Left ventricle myocardium inferior (tissue), 1 donor: ENCODE results near the gene NCAPG2. TPM values are rescaled to one million over a fixed set of nuclear protein-coding genes. Genes with fewer than 3 reads are reported as not detected.

ENCODE experiments used
- DNase-seq: peaks from one replicate; pipeline ENCODE4 v3.0.0-alpha.2; 2020
- H3K27ac ChIP-seq: fragments of 200-600 bp; replicated peaks from 2 replicates; pipeline ENCODE4 v1.8.0; 2021
- H3K27me3 ChIP-seq: fragments of 200-600 bp; 2 replicates; pipeline ENCODE4 v1.8.0; 2021; ENCODE audit warnings: low read depth
- H3K36me3 ChIP-seq: fragments of 200-600 bp; 2 replicates; pipeline ENCODE4 v1.8.0; 2021
- H3K4me1 ChIP-seq: fragments of 200-600 bp; 2 replicates; pipeline ENCODE4 v1.8.0; 2021
- H3K4me3 ChIP-seq: fragments of 200-600 bp; 2 replicates; pipeline ENCODE4 v1.8.0; 2021; ENCODE audit warnings: mild to moderate bottlenecking, moderate library complexity
- H3K9me3 ChIP-seq: fragments of 200-600 bp; replicated peaks from 2 replicates; pipeline ENCODE4 v1.8.0; 2021
- intact Hi-C: fragments of 100-400 bp; cut with micrococcal nuclease; formaldehyde crosslinking; loops from one replicate; pipeline ENCODE4 v1.11.0; 2022
- total RNA-seq: library from RNA; stranded (reverse); fragmentation: NEBNext Ultra II Directional; extraction: Animal tissue kit (Norgen Biotek cat#: 25700); gene quantifications from one replicate; pipeline ENCODE4 v1.2.1, GENCODE V29; 2021
- TF ChIP-seq, protein P1 (sequence below): fragments of 200-600 bp; IDR thresholded peaks from 2 replicates; pipeline ENCODE4 v1.8.0; 2021; ENCODE audit warnings: antibody characterized with exemption, mild to moderate bottlenecking, borderline replicate concordance
- donor health status: DM: no; HTN: yes; CAD: no; lungs with severe emphysema.

Gene NCAPG2
- total RNA-seq, 1 donor from 2014 or later: 3.7 TPM

DNA sequence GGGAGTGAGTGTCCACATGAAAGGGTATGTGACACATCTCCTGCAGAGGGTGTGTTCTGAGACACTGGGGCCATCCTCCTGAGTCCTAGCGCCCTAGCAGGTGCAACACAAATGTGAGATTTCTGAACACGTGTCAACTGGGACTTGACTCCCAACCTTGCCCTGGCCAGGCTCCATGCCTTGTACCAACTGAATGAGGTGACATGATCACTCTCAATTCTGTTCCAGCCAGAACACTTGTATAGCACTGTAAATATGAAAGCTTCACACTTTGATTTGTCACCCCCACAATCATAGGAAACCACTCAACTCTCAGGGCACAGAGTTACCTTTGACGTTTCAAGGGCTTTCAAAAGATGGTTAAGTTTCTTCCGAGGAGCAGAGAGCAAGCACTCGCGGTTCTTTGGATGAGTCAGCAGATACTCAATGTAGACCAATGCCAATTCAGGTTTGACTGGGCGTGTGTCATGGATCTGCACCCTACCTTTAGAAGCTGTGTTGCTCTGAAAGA lies 48.6 kb downstream of the NCAPG2 start:
- Histone ChIP-seq H3K27ac (no peak overlapping the region), H3K4me1 (no peaks in the 10 kb centered on the region), H3K36me3 (peaks cover 42% of the 10 kb centered on the region), H3K4me3 (no peak overlapping the region), H3K9me3 (no peaks in the 10 kb centered on the region), H3K27me3 (no peaks in the 10 kb centered on the region)
- DNase-seq: no peak
- intact Hi-C loops: no loop called here
- TF ChIP-seq, protein P1, sequence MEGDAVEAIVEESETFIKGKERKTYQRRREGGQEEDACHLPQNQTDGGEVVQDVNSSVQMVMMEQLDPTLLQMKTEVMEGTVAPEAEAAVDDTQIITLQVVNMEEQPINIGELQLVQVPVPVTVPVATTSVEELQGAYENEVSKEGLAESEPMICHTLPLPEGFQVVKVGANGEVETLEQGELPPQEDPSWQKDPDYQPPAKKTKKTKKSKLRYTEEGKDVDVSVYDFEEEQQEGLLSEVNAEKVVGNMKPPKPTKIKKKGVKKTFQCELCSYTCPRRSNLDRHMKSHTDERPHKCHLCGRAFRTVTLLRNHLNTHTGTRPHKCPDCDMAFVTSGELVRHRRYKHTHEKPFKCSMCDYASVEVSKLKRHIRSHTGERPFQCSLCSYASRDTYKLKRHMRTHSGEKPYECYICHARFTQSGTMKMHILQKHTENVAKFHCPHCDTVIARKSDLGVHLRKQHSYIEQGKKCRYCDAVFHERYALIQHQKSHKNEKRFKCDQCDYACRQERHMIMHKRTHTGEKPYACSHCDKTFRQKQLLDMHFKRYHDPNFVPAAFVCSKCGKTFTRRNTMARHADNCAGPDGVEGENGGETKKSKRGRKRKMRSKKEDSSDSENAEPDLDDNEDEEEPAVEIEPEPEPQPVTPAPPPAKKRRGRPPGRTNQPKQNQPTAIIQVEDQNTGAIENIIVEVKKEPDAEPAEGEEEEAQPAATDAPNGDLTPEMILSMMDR: no peak

DNA sequence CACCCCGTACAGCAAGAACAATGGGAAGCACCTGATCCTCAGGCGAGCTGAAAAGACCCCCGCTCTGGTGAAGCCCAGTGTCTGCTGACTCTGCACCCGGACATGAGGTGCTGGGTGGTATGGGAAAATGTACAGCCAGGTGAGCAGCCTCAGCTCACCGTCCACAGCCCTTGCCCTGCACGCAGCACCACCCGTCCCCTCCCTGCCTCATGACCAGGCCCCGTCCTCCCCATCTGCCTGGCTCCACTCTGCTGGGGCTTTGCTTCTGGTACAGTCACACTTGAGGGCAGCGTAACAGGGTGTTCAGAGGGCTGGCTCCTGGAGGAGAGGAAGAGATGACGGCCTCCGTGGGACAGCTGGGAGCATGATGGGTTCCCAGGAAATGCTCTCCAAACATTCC lies 49.1 kb downstream of the NCAPG2 start:
- H3K27me3 ChIP-seq: no peaks in the 10 kb centered on the region
- H3K27ac ChIP-seq: no peak overlapping the region
- no peaks in the 10 kb centered on the region for H3K4me1 ChIP-seq
- intact Hi-C loops: no loop called here
- TF ChIP-seq, protein P1: no peak
- no peak overlapping the region for H3K4me3 ChIP-seq
- DNase-seq: no peak
- peaks cover 46% of the 10 kb centered on the region for H3K36me3 ChIP-seq
- H3K9me3 ChIP-seq: no peaks in the 10 kb centered on the region

DNA sequence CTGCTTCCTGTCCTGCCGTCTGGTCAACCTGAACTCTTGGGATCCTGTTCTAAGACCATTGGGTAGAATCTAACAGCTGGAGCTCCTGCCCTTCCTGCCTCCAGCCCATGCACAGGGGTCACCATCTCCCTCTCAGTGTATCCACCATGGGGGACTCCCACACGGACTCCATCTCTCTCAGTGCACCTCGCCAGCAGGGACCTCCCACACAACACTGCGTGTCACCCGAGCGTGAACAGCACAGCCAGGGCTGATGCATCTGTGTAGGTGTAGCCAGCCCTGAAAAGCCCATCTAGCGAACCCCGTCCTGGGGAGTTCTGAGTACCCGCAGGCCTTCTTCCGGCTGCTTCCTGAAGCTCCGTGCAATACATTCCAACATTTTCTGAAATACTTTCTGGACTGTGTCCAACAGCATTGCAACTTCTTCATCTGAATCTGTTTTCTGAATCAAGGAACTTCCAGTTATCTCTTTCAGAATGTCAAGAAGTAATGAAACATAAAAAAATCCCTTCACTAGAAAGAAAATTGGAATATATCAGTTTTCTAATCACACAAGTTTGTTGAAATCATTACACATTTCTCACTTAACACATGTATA lies 52.5 kb downstream of the NCAPG2 start:
- H3K9me3 ChIP-seq: no peaks in the 10 kb centered on the region
- H3K4me1 ChIP-seq: no peaks in the 10 kb centered on the region
- intact Hi-C loops: no loop called here
- no peak overlapping the region for H3K4me3 ChIP-seq
- no peaks in the 10 kb centered on the region for H3K27me3 ChIP-seq
- no peak overlapping the region for H3K27ac ChIP-seq
- TF ChIP-seq, protein P1: no peak
- H3K36me3 ChIP-seq: peaks cover 45% of the 10 kb centered on the region
- no peak for DNase-seq

DNA sequence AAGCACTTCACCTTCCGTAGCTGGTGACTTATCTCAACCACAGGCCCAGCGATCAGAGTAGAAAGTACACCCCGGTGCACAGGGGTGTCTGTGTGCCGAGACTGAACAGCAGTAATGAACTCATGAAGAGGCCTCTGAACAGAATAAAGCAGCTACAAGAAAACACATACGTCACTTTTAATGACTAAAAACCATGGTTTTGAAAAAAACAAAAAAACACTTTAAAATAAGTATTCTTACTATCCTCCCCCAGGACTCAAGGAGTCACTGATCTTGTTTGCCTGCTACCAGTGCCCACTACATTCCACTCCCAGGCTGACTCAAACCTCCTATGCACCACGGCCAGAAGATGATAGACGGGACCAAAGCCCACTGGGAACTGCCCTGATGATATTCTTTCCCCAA lies 53.8 kb downstream of the NCAPG2 start:
- Histone ChIP-seq H3K9me3 (no peaks in the 10 kb centered on the region), H3K27me3 (no peaks in the 10 kb centered on the region), H3K4me1 (no peaks in the 10 kb centered on the region), H3K4me3 (no peak overlapping the region), H3K27ac (no peak overlapping the region), H3K36me3 (peaks cover 48% of the 10 kb centered on the region)
- no peak for DNase-seq
- intact Hi-C loops: no loop called here
- TF ChIP-seq, protein P1: no peak

DNA sequence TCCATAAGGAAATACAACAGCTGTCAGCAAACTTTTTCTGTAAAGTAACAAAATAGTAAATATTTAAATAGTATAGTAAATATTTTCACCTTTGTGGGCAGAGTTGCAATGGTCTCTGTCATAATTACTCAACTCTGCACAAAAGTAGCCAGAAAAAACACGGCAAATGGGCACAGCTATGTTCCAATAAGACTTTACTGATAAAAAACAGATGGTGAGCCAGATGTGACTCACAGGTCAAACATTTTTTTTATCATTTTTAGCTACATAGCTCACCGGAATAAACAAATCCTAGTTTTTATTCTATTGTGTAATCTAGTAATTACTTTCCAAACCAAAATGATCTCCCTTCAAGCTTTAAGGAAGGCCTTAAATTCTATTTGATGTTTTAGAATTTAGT lies 55.3 kb downstream of the NCAPG2 start:
- Histone ChIP-seq H3K27ac (no peak overlapping the region), H3K27me3 (no peaks in the 10 kb centered on the region), H3K4me3 (no peak overlapping the region), H3K36me3 (peaks cover 44% of the 10 kb centered on the region), H3K9me3 (no peaks in the 10 kb centered on the region), H3K4me1 (no peaks in the 10 kb centered on the region)
- intact Hi-C loops: no loop called here
- DNase-seq: no peak
- TF ChIP-seq, protein P1: no peak
